ENCODE measurements around the gene MPDU1.

MPDU1 gene

GRCh38 chr17:7575959-7576358, 7.7 kb upstream of the MPDU1 start:
- Histone ChIP-seq H3K4me1 (ENCODE audit: control insufficient read depth in 1 of 2, insufficient read depth in 2 of 2, low read length in 2 of 2) (peaks cover 19 to 53% of the 10 kb centered on the region in 2 donors), H3K9me3 (ENCODE audit: control insufficient read depth in 1 of 2, low read length in 2 of 2) (no peaks in the 10 kb centered on the region), H3K4me3 (ENCODE audit: low read depth in 1 of 2, low read length in 2 of 2) (no peak overlapping the region), H3K27me3 (ENCODE audit: low read depth, low read length) (no peaks in the 10 kb centered on the region), H3K27ac (ENCODE audit: low read length) (no peak overlapping the region), H3K36me3 (ENCODE audit: control insufficient read depth in 1 of 2, insufficient read depth in 2 of 2, low read length in 2 of 2) (peaks cover 44 to 62% of the 10 kb centered on the region in 2 donors)

- H3K4me1 ChIP-seq (ENCODE audit: control insufficient read depth in 1 of 2, insufficient read depth in 2 of 2, low read length in 2 of 2) = peaks cover 19 to 58% of the 10 kb centered on the region in 2 donors
- peaks cover 41 to 57% of the 10 kb centered on the region in 2 donors for H3K36me3 ChIP-seq (ENCODE audit: control insufficient read depth in 1 of 2, insufficient read depth in 2 of 2, low read length in 2 of 2)
- no peak overlapping the region for H3K4me3 ChIP-seq (ENCODE audit: low read depth in 1 of 2, low read length in 2 of 2)
- no peaks in the 10 kb centered on the region for H3K27me3 ChIP-seq (ENCODE audit: low read depth, low read length)
- no peak overlapping the region for H3K27ac ChIP-seq (ENCODE audit: low read length)
- no peaks in the 10 kb centered on the region for H3K9me3 ChIP-seq (ENCODE audit: control insufficient read depth in 1 of 2, low read length in 2 of 2)
These were observed 7.2 kb upstream of the MPDU1 start for GRCh38 chr17:7576432-7576937.

- Histone ChIP-seq H3K4me1 (ENCODE audit: control insufficient read depth in 1 of 2, insufficient read depth in 2 of 2, low read length in 2 of 2) (peaks cover 22 to 64% of the 10 kb centered on the region in 2 donors), H3K9me3 (ENCODE audit: control insufficient read depth in 1 of 2, low read length in 2 of 2) (no peaks in the 10 kb centered on the region), H3K27ac (ENCODE audit: low read length) (no peak overlapping the region), H3K36me3 (ENCODE audit: control insufficient read depth in 1 of 2, insufficient read depth in 2 of 2, low read length in 2 of 2) (peaks cover 41 to 56% of the 10 kb centered on the region in 2 donors), H3K27me3 (ENCODE audit: low read depth, low read length) (no peaks in the 10 kb centered on the region), H3K4me3 (ENCODE audit: low read depth in 1 of 2, low read length in 2 of 2) (no peak overlapping the region)
These were observed 6.1 kb upstream of the MPDU1 start for GRCh38 chr17:7577327-7578199.

GRCh38 chr17:7579001-7579833, 4.4 kb upstream of the MPDU1 start, which contains the start of gene CD68:
Gene CD68 (plus strand): TSS chr17:7579638. CDS start chr17:7579678, 40 bp downstream.
- Histone ChIP-seq H3K4me3 (ENCODE audit: low read depth in 1 of 2, low read length in 2 of 2) (peak within 1 kb of the TSS; percentile 49 to 67), H3K36me3 (ENCODE audit: control insufficient read depth in 1 of 2, insufficient read depth in 2 of 2, low read length in 2 of 2) (peaks cover 38 to 50% of the 10 kb centered on the region in 2 donors), H3K4me1 (ENCODE audit: control insufficient read depth in 1 of 2, insufficient read depth in 2 of 2, low read length in 2 of 2) (peaks cover 20 to 68% of the 10 kb centered on the region in 2 donors)

GRCh38 chr17:7579834-7580603, 3.6 kb upstream of the MPDU1 start:
- Histone ChIP-seq H3K9me3 (ENCODE audit: control insufficient read depth in 1 of 2, low read length in 2 of 2) (no peaks in the 10 kb centered on the region), H3K4me3 (ENCODE audit: low read depth in 1 of 2, low read length in 2 of 2) (peak overlapping the region; percentile 49 to 67), H3K27ac (ENCODE audit: low read length) (peak overlapping the region; percentile 95), H3K4me1 (ENCODE audit: control insufficient read depth in 1 of 2, insufficient read depth in 2 of 2, low read length in 2 of 2) (peaks cover 12 to 68% of the 10 kb centered on the region in 2 donors), H3K27me3 (ENCODE audit: low read depth, low read length) (no peaks in the 10 kb centered on the region), H3K36me3 (ENCODE audit: control insufficient read depth in 1 of 2, insufficient read depth in 2 of 2, low read length in 2 of 2) (peaks cover 30 to 42% of the 10 kb centered on the region in 2 donors)

More at GRCh38 chr17:7579001-7579833, 4.4 kb upstream of the MPDU1 start, which contains the start of gene CD68:
- Histone ChIP-seq H3K27me3 (ENCODE audit: low read depth, low read length) (no peaks in the 10 kb centered on the region), H3K27ac (ENCODE audit: low read length) (peak within 1 kb of the TSS; percentile 95), H3K9me3 (ENCODE audit: control insufficient read depth in 1 of 2, low read length in 2 of 2) (no peaks in the 10 kb centered on the region)

- H3K9me3 ChIP-seq (ENCODE audit: control insufficient read depth in 1 of 2, low read length in 2 of 2) = no peaks in the 10 kb centered on the region
- H3K36me3 ChIP-seq (ENCODE audit: control insufficient read depth in 1 of 2, insufficient read depth in 2 of 2, low read length in 2 of 2) = peaks cover 23 to 34% of the 10 kb centered on the region in 2 donors
- H3K4me1 ChIP-seq (ENCODE audit: control insufficient read depth in 1 of 2, insufficient read depth in 2 of 2, low read length in 2 of 2) = peaks cover 11 to 65% of the 10 kb centered on the region in 2 donors
- no peaks in the 10 kb centered on the region for H3K27me3 ChIP-seq (ENCODE audit: low read depth, low read length)
- peak overlapping the region; percentile 95 for H3K27ac ChIP-seq (ENCODE audit: low read length)
- peak overlapping the region; percentile 49 to 67 for H3K4me3 ChIP-seq (ENCODE audit: low read depth in 1 of 2, low read length in 2 of 2)
These were observed 2.8 kb upstream of the MPDU1 start for GRCh38 chr17:7580604-7581575.

GRCh38 chr17:7582396-7583252, 1.0 kb upstream of the MPDU1 start:
- Histone ChIP-seq H3K4me1 (ENCODE audit: control insufficient read depth in 1 of 2, insufficient read depth in 2 of 2, low read length in 2 of 2) (peaks cover 11 to 61% of the 10 kb centered on the region in 2 donors), H3K36me3 (ENCODE audit: control insufficient read depth in 1 of 2, insufficient read depth in 2 of 2, low read length in 2 of 2) (peaks cover 15 to 23% of the 10 kb centered on the region in 2 donors), H3K27me3 (ENCODE audit: low read depth, low read length) (no peaks in the 10 kb centered on the region)

GRCh38 chr17:7586673-7587419, 3.2 kb downstream of the MPDU1 start:
- H3K4me1 ChIP-seq (ENCODE audit: control insufficient read depth in 1 of 2, insufficient read depth in 2 of 2, low read length in 2 of 2) = peaks cover 3 to 50% of the 10 kb centered on the region in 2 donors
- no peaks in the 10 kb centered on the region for H3K27me3 ChIP-seq (ENCODE audit: low read depth, low read length)

More at GRCh38 chr17:7582396-7583252, 1.0 kb upstream of the MPDU1 start:
- H3K27ac ChIP-seq (ENCODE audit: low read length) = peak overlapping the region; percentile 98
- no peaks in the 10 kb centered on the region for H3K9me3 ChIP-seq (ENCODE audit: control insufficient read depth in 1 of 2, low read length in 2 of 2)
- peak overlapping the region; percentile 74 to 90 for H3K4me3 ChIP-seq (ENCODE audit: low read depth in 1 of 2, low read length in 2 of 2)

More at GRCh38 chr17:7586673-7587419, 3.2 kb downstream of the MPDU1 start:
- peaks cover 15 to 23% of the 10 kb centered on the region in 2 donors for H3K36me3 ChIP-seq (ENCODE audit: control insufficient read depth in 1 of 2, insufficient read depth in 2 of 2, low read length in 2 of 2)
- no peak overlapping the region for H3K4me3 ChIP-seq (ENCODE audit: low read depth in 1 of 2, low read length in 2 of 2)
- H3K27ac ChIP-seq (ENCODE audit: low read length) = peak overlapping the region; percentile 56
- H3K9me3 ChIP-seq (ENCODE audit: control insufficient read depth in 1 of 2, low read length in 2 of 2) = no peaks in the 10 kb centered on the region
